HT-29 (cell line): ENCODE measurements around the gene SAE1. TPM values are rescaled to one million over a fixed set of nuclear protein-coding genes. Genes with fewer than 3 reads are reported as not detected.
"Not testable (repeated sequence)": the region's sequence is repeated elsewhere in the genome, so short reads cannot be mapped to it uniquely, and the experiment has no call there.

ENCODE experiments used
- DNase-seq: peaks from one replicate; pipeline ENCODE4 v3.0.0-alpha.2; 2015; ENCODE audit warnings: low spot score
- total RNA-seq: library from RNA; depleted of rRNA; stranded (reverse); fragments of >200 nt; shearing (Covaris generic); gene quantifications from 2 replicates; pipeline ENCODE4 v1.2.3, GENCODE V29; 2014

SAE1 gene
- total RNA-seq, 1 experiment from 2014 or later, result 220 TPM

DNA sequence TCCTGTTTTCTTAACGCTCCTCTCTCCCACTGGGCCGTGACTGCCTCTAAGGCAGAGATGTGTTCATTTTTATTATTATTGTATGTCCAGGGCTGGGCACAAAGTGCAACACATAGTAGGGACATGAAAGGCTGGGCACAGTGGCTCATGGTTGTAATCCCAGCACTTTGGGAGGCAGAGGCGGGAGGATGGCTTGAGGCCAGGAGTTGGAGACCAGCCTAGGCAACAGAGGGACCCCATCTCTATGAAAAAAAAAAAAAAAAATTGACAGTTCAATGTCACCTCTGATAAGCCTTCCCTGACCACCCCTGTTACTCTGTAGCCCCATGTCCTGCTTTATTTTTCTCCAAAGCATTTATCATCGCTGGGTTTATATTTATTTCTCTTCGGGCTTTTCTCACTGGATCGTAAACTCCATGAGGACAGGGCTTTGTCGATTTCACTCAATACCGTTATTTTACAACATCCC is 481 bp upstream of the SAE1 start:
- no peak for DNase-seq

DNA sequence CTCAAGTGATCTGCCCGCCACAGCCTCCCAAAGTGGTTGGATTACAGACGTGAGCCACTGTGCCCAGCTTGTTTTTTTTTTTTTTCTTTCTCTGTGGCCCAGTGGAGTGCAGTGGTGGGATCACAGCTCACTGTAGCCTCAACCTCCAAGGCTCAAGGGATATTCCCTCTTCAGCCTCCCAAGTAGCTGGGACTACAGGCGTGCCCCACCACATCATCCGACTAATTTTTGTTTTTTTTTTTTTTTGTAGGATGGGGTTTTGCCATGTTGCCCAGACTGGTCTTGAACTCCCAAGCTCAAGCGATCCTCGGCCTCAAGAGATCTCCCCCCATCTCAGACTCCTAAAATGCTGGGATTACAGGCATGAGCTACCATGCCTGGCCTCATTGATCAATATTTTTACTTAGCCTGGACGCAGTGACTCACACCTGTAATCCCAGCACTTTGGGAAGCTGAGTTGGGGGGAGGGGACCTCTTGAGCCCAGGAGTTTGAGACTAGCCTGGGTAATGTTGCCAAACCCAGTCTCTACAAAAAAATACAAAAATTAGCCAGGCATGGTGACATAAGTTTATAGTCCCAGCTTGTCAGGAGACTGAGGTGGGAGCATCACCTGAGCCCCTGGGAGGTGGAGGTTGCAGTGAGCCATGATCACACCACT is 1.7 kb downstream of the SAE1 start:
- DNase-seq, result no peak

DNA sequence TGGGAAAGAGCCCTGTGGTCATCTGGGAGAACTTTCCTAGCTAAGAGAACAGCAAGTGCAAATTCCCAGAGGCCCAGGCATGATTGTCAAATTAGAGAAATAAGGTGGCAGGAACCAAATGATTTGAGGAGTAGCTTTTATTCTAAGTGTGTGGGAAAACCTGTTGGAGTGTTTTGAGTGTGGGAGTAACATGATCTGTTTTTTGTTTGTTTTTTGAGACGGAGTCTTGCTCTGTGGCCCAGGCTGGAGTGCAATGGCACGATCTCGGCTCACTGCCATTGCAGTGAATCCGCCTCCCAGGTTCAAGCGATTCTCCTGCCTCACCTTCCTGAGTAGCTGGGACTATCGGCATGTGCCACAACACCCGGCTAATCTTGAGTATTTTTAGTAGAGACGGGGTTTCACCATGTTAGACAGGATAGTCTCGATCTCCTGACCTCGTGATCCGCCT is 2.4 kb downstream of the SAE1 start:
- DNase-seq, result no peak

DNA sequence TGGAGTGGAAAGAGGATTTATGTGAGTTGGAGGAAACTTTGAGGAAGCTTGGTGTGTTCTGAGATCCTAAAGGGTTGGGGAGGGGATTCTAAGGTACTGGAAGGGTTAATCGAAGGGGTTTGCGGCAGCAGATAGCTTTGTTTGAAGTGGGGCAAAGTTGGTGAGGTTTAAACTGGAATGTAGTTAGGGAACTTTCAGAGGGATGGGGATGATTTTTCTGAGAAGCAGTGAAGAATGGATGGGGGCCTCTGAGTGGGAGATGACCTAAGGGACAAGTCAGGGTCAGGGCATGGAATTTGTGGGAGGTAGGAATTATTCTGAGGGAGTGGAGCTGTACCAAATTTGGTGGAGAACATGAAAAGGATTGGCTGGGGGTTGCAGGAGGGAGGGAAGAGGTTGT is 3.9 kb downstream of the SAE1 start:
- no peak for DNase-seq

DNA sequence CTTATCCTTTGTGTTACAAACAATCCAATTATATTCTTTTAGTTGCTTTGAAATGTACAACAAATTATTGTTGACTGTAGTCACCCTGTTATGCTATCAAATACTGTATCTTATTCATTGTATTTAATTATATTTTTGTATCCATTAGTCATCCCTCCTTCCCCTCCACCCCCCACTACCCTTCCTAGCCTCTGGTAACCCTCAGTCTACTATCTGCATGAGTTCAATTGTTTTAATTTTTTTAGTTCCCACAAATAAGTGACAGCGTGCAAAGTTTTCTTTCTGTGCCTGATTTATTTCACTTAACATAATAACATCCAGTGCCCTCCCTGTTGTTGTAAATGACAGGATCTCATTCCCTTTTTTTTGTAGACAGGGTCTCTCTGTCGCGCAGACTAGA is 4.5 kb downstream of the SAE1 start:
- no peak for DNase-seq

DNA sequence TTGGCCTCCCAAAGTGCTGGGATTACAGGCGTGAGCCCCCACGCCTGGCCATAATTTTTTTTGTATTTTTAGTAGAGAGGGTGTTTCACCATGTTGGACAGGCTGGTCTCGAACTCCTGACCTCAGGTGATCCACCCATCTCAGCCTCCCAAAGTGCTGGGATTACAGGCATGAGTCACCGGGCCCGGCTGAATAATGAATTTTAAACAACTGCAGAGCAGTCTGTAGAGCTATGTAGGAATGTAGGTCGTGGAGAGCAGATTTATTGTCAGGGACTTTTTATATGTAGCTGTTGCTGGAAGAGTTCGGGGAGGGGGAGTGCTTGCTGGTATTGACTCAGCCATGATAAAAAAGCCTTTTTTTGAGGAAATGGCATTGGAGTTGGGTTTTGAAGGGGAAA is 10.6 kb downstream of the SAE1 start:
- not testable (repeated sequence) for DNase-seq

DNA sequence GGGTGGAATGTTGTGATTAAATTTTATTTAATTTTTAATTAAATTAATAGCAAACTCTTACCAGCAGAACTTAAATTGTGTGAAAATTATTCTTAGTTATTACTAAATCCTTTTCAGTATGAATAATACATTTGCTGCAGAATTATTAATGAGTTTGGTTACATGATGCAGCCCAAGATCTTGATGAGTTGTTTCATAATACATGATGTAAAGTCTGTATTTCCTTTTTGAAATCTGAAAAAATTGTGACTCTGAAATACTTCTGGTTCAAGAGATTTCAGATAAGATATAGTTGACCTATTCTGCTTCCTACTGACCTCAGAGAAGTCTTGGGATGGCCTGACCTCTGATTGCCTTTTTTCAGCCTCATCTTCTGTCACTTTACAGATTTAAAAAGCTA is 11.1 kb downstream of the SAE1 start:
- no peak for DNase-seq

DNA sequence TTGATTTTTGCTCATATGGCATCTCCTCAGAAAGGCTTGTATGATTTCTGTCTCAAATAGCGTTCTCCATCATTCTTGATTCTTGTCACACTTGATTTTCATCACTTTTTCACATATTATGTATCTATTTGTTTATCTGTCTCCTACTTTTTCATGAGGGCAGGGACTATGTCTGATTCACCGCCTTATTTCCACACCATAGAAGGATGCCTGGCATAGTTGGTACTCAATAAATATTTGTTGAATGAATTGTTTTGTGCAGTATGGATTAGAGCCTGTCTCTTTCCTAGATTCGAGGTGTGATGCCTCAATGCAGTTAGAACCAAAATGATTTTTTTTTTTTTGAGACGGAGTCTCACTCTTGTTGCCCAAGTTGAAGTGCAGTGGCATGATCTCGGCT is 12.1 kb downstream of the SAE1 start:
- DNase-seq, result no peak

DNA sequence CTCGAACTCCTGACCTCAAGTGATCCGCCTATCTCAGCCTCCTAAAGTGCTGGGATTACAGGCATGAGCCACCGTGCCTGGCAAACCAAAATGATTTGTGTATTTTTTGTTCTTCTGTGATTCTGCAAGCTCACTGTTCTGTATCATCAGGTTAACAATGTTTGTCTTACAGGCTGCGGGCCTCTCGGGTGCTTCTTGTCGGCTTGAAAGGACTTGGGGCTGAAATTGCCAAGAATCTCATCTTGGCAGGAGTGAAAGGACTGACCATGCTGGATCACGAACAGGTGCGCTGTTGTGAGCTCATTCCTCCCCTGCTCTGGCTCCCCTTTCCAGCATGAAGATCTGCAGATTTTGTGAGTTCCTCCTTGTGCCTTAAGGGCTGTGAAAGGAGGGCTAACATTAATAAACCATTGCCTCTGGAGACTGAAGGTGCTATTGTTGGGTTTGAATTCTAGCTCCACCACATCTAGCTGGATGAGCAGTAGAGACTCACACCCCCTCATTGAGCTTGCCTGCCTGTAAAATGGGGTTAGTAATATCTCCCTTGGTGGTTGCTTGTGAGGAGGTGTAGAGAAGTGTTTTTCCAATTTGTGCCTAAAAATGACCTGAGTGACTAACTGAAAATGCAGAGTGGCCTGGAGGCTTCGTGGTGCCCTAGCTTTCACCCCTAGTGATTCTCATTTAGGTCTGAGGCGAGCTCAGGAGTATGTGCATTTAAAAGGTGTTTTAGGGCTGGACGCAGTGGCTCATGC is 12.9 kb downstream of the SAE1 start:
- no peak for DNase-seq

DNA sequence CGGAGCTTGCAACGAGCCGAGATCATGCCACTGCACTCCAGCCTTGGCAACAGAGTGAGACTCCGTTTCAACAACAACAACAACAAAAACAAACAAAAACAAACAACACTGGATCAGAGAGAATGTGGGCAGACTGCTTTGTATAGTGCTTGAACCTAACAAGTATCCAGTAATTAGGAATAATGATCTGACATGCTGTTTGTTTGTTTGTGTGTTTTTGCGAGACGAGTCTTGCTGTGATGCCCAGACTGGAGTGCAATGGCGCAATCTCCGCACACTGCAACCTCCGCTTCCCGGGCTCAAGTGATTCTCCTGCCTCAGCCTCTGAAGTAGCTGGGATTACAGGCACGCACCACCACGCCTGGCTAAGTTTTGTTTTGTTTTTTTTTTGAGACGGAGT is 14.0 kb downstream of the SAE1 start:
- DNase-seq, result no peak

DNA sequence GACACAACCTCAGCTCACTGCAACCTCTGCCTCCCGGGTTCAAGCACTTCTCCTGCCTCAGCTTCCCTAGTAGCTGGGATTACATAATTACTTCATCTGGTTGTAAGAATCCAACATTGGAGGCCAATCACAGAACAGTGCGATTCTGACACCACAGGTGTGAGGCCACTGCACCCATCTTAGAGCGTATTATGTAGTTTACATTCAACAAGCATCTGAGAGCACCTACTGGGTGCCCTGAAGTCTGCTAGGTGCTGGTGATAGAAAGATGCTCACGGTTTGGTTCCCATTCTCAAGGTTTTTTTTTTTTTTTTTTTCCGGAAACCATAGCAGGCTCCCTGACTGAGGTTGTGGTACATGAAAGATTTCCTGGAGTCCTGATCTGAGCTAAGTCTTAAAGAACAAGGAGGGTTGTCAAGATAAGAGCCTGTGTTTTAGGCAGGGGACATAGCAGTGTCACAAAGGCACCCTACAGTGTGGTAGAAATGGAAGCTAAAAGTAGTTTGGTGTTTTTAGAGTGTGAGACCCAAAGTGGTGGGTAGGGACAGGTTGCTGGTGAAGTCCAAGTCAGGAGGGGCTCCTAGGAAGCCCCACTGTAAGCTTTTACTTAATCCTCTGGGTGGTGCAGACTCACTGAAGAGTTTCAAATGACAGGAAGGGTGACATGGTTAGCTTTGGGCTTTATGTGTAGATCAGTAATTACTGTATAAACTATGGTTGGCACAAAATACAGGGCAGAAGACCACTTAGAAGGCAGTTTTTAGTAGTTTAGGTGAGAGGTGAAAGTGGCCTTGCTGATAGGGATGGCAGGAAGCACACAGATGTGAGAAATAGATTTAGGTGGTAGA is 15.2 kb downstream of the SAE1 start:
- no peak for DNase-seq

DNA sequence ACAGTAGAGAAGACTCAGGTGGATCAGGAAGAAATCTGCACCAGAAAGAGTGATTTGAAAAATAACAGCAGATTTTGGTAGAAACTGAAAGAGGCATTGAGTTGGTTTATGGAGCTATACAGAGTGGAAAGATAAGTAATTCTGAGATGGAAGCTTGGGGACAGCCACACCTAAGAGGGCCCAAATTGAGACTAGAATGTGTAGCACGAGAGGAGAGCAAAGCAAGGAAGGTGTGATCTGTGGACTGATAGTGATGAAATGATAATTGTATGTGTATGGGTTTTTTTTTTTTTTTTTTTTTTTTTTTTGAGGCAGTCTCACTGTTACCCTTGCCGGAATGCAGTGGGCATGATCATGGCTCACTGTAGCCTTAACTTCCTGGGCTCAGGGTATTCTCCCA is 16.3 kb downstream of the SAE1 start:
- DNase-seq, result no peak

DNA sequence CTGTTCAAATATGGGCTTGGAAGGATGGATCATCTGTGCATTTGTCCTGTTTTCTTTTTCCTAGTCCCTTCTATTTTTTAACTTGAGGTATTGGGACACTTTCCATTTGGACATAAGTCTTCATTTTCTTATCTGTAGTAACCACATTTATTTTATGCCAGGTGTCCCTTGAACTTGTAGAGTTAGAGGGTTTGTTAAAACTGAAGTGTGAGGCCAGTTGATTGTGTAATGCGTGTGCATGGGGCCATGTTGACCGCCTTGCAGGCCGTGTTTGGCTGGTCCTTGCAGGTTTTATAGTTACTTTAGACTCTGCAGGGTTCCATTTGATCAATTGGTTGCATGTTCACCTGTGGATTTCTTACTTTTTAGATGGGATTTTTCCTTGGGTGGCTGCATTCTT is 21.0 kb downstream of the SAE1 start:
- DNase-seq, result no peak

DNA sequence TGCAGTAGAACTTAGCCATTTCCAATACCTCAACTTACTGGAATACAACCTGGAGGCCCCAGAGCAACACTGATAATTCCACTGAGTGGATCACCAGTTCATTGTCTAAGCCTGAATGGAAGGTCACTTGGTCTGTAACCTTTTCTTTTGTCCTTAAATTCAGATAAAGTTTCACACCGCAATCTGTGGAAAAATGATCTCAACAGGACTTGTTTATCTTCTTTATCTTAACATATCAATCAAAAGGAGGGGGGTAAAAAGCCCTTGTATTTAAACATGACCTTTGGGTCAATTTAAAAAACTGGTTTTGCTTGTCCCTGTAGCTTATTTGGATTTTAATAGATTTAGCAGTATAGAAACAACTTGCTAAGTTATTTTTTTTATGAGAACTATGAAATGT is 21.6 kb downstream of the SAE1 start:
- DNase-seq, result no peak

DNA sequence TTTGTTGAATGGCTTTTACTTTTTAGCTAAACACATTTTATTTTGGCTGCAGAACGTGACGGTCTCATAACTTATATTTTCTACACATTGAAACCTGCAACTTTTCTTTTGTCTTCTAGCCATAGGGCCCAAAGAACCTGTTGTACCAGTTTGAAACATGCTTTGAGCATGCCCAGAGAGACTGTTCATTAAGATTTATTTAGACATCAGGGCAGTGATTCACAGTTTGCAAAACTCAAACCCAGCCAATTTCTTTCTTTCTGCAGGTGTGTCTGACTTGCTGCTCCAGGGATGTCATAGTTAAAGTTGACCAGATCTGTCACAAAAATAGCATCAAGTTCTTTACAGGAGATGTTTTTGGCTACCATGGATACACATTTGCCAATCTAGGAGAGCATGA is 22.0 kb downstream of the SAE1 start:
- peak; percentile 98 for DNase-seq

DNA sequence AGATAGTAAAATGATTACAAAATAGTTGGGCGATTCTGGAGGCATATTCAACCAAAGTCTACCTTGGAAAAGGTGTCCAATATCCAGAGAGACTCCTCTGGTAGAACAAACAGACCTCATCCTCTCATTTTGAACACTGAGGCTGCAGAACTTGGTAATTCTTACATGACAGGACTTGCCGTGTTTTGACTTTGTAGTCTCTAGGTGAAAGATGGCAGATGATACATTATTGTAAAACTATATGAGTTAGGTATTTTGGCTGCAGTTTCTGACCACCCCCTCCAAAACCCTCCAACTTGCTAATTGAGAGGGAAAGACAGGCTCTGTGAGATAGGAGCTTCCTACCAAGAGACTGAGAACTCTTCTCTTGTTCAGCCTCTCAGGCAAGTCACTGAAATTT is 22.6 kb downstream of the SAE1 start:
- no peak for DNase-seq

DNA sequence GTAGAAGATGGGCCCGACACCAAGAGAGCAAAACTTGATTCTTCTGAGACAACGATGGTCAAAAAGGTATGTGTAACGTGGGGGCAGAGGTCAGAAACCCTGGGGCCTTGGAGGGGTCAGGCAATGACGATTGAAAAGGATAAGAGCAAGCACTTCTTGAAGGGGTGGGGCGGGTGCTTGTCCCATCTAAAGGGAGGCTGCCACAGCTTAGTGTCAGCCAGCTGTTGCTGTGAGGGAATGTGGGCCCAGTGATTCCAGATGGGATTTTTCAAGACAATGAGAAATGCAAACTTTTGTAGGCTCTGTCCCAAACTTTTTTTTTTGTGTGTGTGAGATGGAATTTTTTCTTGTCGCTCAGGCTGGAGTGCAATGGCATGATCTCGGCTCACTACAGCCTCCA is 24.5 kb downstream of the SAE1 start:
- DNase-seq, result no peak

DNA sequence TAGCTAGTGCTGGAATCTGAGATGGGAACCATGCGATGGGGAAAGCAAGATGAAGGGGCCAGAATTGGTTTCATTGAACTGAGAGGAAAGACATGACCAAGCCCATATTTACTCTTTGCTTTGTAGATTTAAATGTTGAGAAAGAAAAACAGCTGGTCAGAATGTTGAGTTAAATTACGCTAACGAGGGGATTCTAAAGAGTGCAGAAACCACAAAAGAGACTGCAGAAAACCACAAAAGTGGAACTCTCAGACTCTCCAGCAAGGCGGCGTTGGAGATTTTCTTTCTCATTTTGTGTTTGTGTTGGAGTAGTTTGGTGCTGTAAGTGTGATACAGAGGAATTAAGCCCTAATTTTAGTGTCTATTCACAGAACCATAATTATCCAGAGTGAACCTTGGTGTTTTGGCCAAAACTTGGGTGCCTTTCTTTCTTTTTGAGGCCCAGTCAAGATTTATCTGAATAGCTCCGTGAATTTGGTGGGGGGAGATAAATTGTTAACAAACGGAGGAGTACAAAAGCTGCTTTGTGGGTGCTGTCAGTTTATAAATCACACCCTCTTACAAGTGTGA is 26.3 kb downstream of the SAE1 start:
- no peak for DNase-seq

DNA sequence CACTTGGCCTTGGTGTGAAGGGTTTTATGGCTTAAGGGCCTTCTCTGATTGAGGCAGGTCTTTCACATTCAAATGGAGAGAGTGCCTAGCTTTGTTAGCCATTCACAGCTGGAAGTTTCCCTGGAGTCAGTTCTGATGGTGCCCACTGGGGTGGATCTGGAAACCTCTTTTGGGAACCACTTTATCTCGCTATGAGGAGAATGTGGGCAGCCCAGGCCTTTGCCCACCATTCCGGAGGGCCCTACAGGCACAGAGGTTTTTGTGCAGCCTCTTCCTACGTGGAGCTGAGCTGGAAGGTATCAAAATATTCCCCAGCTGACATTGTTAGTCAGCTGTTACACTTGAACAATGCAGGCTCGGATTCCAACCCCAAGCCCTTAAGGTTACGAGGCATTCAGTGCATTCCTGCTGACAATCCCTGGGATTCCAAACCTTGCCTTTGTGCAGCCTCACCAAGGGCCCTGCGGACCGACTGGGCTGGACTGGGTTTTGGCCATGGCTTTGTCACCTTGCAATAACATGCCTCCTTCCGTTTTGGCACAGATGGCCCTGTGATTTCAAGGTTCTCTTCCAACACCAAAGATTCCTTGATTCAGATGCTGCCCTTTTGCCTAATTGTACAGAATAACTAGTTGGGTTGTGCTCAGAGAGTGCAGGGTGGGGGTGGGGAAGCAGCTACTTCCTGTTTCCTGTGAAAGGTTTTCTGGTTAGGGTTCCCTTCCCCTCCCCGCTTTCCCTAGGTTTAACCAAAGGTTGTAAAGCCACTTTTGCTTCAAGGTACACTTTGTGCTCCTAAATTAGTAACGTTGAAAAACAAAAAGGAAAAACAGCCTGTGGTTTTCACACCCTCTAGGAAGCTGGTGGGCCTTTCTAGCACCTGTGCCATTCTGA is 27.0 kb downstream of the SAE1 start:
- peak; percentile 88 for DNase-seq

DNA sequence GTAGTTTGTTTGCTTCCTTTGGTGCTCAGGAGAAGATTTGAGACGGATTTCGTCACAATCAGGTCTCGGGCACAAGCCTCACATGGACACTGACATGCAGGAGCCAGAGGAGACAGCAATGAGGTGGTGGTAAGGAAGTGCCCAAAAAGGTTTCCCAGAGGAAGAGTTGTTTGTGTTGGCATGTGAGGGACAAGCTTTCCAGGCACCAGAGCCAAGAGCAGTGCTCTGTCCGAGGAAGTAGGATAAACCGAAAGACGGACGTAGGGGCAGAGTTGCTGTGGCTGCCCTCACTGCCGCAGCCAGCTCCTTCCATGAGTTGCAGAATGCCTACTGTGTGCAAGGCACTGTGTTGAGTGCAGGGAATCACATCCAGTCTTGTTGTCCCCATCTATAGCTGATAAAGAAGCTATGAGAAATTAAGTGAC is 27.7 kb downstream of the SAE1 start:
- DNase-seq, result no peak
